Chondrocyte (in vitro differentiated cells): Measurements from ENCODE around the gene NCAPG2. TPM values are rescaled to one million over a fixed set of nuclear protein-coding genes. Genes with fewer than 3 reads are reported as not detected.

ENCODE experiments used
- DNase-seq: peaks from one replicate; pipeline ENCODE4 v3.0.0; 2021; ENCODE audit warnings: mixed read lengths, low spot score
- H3K27ac Mint-ChIP-seq: one replicate; pipeline ENCODE4 v1.8.0; 2021; ENCODE audit warnings: mild to moderate bottlenecking, moderate library complexity, mixed read lengths; ENCODE audit not compliant: unreplicated experiment
- H3K27me3 Mint-ChIP-seq: 2 replicates; pipeline ENCODE4 v1.8.0; 2021; ENCODE audit warnings: low read depth, mixed read lengths
- H3K36me3 Mint-ChIP-seq: 2 replicates; pipeline ENCODE4 v1.8.0; 2021; ENCODE audit warnings: low read depth, mixed read lengths
- H3K4me1 Mint-ChIP-seq: 2 replicates; pipeline ENCODE4 v1.8.0; 2021; ENCODE audit warnings: low read depth, mild to moderate bottlenecking, mixed read lengths
- H3K4me3 Mint-ChIP-seq: one replicate; pipeline ENCODE4 v1.8.0; 2021; ENCODE audit warnings: mild to moderate bottlenecking, moderate library complexity, mixed read lengths; ENCODE audit not compliant: unreplicated experiment
- H3K9me3 Mint-ChIP-seq: 2 replicates; pipeline ENCODE4 v1.8.0; 2021; ENCODE audit warnings: low read depth, mixed read lengths
- CTCF ChIP-seq: fragments of 200-600 bp; sonication (generic); IDR thresholded peaks from 2 replicates; pipeline ENCODE4 v1.5.0; 2021; ENCODE audit warnings: antibody characterized with exemption, mild to moderate bottlenecking, moderate library complexity
- total RNA-seq: library from RNA; stranded (reverse); gene quantifications from 3 replicates; pipeline ENCODE4 v1.2.1, GENCODE V29; 2021

NCAPG2 gene
- total RNA-seq, 1 donor from 2014 or later: 13.0 TPM

- no peak for TF ChIP-seq CTCF
- Mint-ChIP-seq H3K36me3 (peaks cover 21% of the 10 kb centered on the region), H3K9me3 (peaks cover 3% of the 10 kb centered on the region), H3K4me1 (no peaks in the 10 kb centered on the region), H3K4me3 (no peak overlapping the region), H3K27ac (no peak overlapping the region), H3K27me3 (no peaks in the 10 kb centered on the region)
- DNase-seq: no peak
These were observed 25.2 kb upstream of the NCAPG2 start for GRCh38 chr7:158729646-158730382.

- TF ChIP-seq CTCF: no peak
- no peak overlapping the region for H3K27ac Mint-ChIP-seq
- peaks cover 5% of the 10 kb centered on the region for H3K9me3 Mint-ChIP-seq
- H3K4me1 Mint-ChIP-seq: no peaks in the 10 kb centered on the region
- DNase-seq: no peak
- no peak overlapping the region for H3K4me3 Mint-ChIP-seq
- H3K27me3 Mint-ChIP-seq: no peaks in the 10 kb centered on the region
- H3K36me3 Mint-ChIP-seq: peaks cover 16% of the 10 kb centered on the region
These were observed 24.5 kb upstream of the NCAPG2 start for GRCh38 chr7:158728911-158729645.

GRCh38 chr7:158727690-158728089, 23.1 kb upstream of the NCAPG2 start:
- DNase-seq: no peak
- no peaks in the 10 kb centered on the region for H3K27me3 Mint-ChIP-seq
- peaks cover 13% of the 10 kb centered on the region for H3K36me3 Mint-ChIP-seq
- peaks cover 5% of the 10 kb centered on the region for H3K9me3 Mint-ChIP-seq
- no peak overlapping the region for H3K4me3 Mint-ChIP-seq
- no peak for TF ChIP-seq CTCF
- H3K4me1 Mint-ChIP-seq: no peaks in the 10 kb centered on the region
- no peak overlapping the region for H3K27ac Mint-ChIP-seq

GRCh38 chr7:158726277-158726807, 21.7 kb upstream of the NCAPG2 start:
- peaks cover 5% of the 10 kb centered on the region for H3K9me3 Mint-ChIP-seq
- H3K4me1 Mint-ChIP-seq: no peaks in the 10 kb centered on the region
- no peak overlapping the region for H3K4me3 Mint-ChIP-seq
- DNase-seq: no peak
- H3K36me3 Mint-ChIP-seq: peaks cover 13% of the 10 kb centered on the region
- no peak for TF ChIP-seq CTCF
- H3K27ac Mint-ChIP-seq: no peak overlapping the region
- no peaks in the 10 kb centered on the region for H3K27me3 Mint-ChIP-seq

DNA sequence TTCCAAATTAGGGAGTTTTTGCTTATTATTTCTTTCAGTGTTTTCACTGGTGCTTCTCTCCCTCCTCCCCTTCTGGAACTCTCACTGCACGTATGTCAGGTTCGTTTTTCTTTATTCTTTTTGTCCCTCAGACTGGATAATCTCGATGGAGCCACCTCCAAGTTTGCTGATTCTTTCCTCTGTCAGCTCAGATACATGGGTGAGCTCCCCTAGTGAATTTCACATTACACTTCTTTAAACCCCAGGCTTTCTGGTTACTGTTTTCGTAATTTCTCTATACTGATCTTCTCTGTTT, 20.8 kb upstream of the NCAPG2 start:
- Mint-ChIP-seq H3K36me3 (peaks cover 10% of the 10 kb centered on the region), H3K9me3 (peaks cover 5% of the 10 kb centered on the region), H3K4me3 (no peak overlapping the region), H3K27me3 (no peaks in the 10 kb centered on the region), H3K27ac (no peak overlapping the region), H3K4me1 (no peaks in the 10 kb centered on the region)
- DNase-seq: no peak
- no peak for TF ChIP-seq CTCF
